H1 (cell line): ENCODE results near the gene SPDYC. TPM values are rescaled to one million over a fixed set of nuclear protein-coding genes. Genes with fewer than 3 reads are reported as not detected.

Source experiments
- RAD21 ChIP-seq, 2 experiments: IDR thresholded peaks in 1 of 2; conservative IDR thresholded peaks in 1 of 2; 2 replicates each; pipeline ENCODE4 v1.6.1; 2011; ENCODE audit warnings: low read depth in 2 of 2, low read length in 2 of 2, improper control_type of control experiment in 1 of 2, inconsistent platforms in 1 of 2, mild to moderate bottlenecking in 1 of 2, moderate library complexity in 1 of 2
- polyA plus RNA-seq, 7 experiments: library from polyadenylated mRNA; depleted of rRNA in 3 of 7; stranded (reverse) in 5 of 7; unstranded in 2 of 7; fragments of >200 nt in 5 of 7; fragments of 200-250 nt in 2 of 7; gene quantifications; 1 replicate in 5 of 7; 2 replicates in 1 of 7; 4 replicates in 1 of 7; pipeline versions ENCODE4 v1.2.1 to v1.2.3, GENCODE V29; 2011 to 2013; ENCODE audit warnings: missing spikeins in 2 of 7, mixed read lengths in 2 of 7
- total RNA-seq: library from RNA; stranded (reverse); fragmentation: NEBNext Ultra II Directional; extraction: Animal tissue kit (Norgen Biotek cat#: 25700); gene quantifications from 2 replicates; pipeline ENCODE4 v1.2.1, GENCODE V29; 2021

SPDYC gene
- total and polyA plus RNA-seq, 2 of the 8 experiments (the other 6 are each of a cell fraction or from before 2014, with no cell fraction given): 0.15 TPM; not detected in 1

GRCh38 chr11:65217441-65218423 lies 47.7 kb downstream of the SPDYC start (continued):
- peak; percentile 46 to 64 for TF ChIP-seq RAD21 (IDR thresholded peaks at IDR 0.05 in 1 of 2, conservative IDR thresholded peaks at IDR 0.05 in 1 of 2; ENCODE audit: low read depth in 2 of 2, low read length in 2 of 2)
